Measurements from ENCODE around the gene PTPRT.

PTPRT gene

DNA sequence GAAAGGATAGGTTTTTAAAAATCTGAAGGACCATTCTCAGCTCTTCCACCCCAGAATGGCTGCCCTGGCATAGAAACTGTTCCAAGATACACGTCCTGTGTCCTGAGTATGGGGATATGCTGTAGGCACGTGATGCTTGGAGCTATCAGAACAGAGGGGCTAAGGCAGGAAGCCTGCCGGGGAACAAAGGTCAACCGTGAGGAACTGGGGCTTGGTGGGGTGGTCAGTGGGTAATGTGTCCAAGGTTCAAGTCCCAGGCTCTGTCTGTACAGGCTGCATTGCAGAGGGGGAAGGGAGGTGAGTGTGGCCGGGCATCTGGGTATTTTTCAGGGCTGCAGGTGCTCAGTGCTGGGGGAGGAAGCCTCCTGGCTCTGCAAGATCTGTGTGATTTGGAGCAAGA is 1092.0 kb downstream of the PTPRT start:
- DNase-seq = no peak

DNA sequence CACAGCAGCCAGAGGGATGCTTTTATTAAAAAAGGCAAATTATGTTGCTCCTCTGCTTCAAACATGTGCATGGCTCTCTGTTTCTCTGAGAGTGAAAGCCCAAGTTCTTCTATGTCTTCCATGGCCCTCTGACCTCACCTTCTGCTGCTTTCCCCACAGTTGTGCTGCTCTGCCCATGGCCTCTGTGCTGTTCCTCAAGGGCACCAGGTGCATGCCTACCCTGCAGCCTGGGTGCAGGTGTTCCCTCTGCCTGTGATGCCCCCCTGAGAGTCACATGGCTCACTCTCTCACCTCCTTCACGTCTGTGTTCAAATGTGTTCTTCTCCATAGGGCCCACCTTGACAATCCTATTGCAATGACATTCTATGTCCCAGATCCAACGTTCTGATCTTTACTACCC is 1094.5 kb downstream of the PTPRT start:
- DNase-seq = no peak

DNA sequence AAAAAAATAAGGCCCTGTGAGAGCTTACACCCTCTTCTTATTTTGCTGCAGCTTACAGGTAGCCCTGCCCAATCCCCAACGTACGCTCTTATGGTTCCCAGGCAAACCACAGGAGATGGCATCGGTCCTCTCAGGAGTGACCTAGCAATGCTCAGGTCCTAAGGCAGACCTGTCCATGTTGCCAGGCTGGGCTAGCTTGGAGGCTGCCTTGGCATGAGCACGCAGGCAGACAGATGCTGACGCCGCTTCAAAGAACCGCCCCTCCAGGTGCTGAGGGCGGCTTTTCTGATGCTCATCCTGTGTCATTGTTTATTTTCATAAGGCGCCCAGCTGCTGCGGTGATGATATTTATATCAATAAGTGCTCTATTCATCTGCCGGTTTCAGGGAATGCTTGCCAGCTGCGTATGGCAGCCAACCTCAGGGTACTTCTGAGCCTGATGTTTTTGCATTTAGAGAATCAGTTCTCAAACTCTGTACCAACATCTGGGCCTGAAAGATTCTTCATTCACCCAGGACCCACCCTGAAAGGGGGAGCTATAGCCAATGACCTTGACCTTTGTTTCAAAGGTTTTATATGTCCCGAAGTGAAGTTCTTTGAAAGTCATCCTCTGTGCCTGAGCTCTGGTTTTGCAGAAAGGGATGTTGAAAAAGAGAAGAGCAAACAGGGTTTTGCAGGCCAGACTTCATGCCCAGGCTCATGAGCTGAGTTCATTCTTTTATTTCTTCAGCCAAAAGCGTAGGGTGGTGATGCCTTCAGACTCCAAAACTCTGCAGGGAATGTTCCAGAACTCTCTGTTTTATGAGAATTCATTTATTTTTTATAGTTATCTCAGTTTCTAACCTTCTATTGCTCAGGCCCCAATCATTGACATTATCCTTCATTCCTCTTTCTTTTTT is 1095.9 kb downstream of the PTPRT start:
- no peak for DNase-seq

DNA sequence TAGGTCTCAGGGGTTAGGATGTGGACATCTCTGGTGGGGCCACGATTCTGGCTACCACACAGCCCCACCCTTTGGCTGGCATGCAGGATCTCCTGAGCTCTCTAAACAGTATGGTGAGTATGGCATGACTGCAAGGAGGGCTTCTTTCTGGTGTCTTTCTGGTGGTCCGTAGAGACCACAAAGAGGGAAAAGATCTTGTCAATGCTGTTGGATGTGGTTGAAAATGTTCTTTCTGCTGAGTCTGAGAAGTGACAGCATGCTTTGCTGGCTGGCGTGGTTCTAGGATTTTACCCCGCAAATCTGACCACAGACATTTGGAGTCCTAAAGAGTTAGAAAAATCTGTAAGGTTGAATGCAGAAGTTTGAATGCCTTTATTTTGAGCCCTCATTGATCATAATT is 1096.7 kb downstream of the PTPRT start:
- DNase-seq = no peak

DNA sequence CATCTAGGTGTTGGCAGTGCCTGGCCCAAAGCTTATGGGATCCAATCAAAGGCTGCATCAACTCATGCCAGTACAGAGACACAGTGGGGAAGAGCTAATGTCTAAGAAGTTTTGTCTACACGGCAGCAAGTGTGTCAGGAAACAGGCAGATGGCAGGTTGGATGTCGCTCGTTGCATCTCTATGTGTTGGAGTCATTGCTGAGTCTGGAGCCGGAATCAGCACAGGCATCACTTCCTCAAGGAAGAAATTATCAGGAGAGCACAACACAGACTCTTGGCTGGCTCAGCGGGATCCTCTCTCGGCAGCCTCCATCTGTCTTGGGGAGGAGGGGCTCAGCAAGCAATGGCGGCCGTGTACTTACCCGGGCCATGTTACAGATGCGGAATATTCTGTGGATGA is 1104.3 kb downstream of the PTPRT start:
- no peak for DNase-seq

DNA sequence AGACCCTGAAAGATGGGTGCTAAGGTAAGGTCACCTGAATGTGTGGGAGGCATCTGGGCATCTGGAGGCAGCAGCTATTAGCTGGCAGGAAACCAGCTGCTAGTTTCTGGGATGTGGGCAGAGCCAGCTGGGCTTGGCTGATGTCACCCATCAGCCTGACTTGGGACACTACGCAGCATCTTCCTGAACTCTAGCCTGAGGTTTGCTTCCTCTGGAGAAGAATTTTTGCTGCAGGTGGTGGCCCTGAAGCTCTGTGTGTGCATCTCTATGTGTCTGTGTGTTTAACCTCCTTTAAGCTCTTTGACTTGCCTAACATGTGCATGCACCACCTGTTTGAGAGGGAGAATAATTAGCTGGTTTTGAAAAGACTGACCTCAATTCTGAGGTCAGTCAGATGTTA is 1106.4 kb downstream of the PTPRT start:
- no peak for DNase-seq

DNA sequence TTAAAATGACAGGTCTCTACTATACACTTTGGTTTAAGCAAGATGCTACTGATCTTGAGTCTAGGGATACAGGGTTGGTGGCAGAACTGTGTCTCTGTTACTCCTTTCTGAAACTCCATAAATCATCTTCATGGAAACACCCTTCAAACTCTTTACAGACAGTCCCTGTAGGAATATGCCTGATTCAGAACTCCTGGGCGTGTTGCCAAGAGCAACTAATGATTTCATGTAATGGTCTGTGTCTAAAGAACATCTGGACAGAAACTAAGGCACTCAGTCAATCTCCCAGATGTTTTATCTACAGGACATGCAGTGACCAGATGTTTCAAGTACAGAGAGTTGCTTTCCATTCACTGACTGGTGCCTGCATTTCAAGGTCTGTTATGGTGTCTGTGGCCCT is 1107.1 kb downstream of the PTPRT start:
- DNase-seq = no peak

DNA sequence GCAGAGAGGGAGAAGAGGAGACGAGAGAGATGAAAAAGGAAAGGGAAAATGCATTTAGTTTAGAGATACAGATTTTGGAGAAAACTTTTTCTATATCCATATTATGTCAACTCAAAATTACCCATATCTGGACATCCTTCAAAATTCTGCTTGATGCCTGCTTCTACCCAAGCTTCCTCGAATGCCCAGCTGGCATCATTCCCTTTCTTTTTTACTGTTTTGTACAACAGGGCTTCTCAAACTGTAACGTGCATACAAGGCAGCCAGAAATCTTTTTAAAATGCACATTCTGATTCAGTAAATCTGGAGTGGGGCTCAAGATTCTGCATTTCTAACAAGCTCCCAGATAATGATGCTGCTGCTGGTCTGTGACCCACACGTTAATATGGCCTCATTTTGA is 1108.8 kb downstream of the PTPRT start:
- no peak for DNase-seq

DNA sequence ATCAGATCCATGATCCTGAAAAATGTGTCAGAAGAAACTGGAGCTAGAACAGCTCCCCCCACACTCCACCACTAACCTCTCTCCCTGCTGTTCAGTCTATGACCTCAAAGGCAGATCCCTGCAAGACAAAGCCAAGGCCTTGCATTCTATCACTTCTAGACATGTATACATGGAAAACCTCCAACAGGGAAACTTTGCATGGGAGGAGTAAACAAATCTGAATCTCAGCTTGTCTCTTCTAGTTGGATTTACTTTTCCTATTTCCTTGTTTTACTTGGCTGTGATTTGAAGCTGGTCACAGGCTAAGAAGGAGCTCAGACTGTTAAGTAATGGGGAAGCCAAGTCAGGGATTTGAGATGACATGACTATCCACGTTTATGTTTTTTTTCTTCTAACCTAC is 1114.8 kb downstream of the PTPRT start:
- no peak for DNase-seq

DNA sequence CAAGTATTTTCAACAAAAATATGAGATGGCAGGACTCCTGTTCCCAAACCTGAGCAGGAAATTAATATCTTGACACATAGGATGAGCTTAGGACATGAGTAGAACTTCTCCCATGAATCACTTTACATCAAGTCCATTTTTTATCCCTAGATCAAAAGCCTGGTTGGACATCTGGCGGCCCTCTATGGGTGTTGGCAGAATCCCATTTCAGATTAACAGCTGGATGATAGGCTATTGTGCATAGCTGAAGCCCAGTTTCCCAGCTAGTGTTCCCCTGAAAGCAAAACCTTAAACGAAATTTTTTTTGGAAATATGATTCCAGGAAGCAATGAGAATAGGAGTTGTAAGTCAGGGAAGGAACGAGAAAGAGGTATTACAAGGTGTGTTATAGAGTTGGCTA is 1122.1 kb downstream of the PTPRT start:
- no peak for DNase-seq

DNA sequence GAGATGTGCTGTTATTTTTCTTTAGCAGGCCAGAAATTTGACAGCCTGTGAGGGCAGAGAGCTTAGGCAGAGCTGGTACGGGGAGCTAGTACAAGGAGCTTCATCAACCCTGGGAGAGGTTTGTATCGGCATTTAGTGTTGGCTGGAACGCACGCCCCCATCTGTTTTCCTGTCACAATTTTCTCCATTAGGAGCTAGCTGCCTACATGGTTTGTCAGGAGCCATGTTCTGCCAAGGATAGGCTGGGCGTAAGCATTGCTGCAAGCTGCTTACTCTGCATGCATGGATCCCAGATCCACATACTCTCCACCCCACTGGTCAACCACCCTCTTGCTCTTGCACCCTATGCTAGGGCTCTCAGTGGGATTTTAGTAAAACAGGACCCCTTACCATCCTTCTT is 1122.5 kb downstream of the PTPRT start:
- no peak for DNase-seq

DNA sequence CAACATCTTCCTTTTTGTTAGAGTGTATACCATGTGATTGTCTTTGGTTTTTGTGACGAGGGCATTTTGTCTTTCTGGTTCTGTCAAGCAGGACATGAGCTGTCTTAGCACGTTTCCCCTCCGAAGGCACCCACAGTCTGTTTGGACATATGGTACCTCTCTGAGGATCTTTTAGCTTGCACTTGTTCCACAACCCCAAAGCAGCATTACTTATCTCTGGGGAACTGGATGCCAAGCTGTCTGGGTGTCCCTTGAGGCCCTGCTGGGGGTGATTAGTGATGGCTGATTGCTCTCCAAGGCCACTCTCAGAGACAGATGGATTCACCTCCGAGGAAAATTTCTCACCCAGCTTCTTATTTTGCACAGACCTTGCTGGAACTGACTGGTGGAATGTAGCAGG is 1126.6 kb downstream of the PTPRT start:
- DNase-seq = no peak

DNA sequence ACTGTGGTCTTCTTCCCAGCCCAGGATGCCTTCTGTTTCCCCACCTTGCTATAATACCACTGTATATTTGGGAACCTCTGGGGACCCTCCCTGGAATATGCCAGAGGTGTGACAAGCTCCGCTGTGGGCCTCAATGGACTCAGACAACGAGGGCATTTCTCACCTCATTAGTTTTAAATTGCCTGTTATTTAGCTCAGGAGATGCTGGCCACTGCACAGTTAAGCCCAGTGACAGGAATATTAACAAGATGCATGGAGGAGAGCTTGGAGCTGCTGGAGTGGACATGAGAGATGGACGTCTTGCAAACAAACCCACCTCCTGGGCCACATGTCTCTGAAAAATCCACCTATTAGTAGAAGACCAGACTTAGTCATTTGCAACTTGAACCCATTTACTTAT is 1136.4 kb downstream of the PTPRT start:
- no peak for DNase-seq

DNA sequence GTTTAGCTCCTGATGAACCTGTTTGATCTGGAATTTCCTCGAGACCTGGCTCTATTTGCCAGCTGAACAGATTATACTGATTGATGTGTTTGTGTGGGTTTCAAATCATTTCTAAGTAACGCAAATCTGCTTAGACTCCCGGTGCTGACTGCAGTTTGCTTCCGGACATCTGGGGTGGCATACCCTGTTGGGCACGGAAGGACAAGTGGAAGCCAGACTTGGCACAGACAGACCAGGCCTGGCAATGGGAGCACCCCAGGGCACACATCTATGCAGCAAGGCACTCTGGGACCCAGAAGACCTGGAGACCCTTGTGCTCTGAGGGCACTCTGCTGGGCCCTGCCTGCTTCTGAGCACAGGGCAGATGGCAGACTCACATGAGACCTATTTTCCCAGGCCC is 1137.8 kb downstream of the PTPRT start:
- DNase-seq = no peak

DNA sequence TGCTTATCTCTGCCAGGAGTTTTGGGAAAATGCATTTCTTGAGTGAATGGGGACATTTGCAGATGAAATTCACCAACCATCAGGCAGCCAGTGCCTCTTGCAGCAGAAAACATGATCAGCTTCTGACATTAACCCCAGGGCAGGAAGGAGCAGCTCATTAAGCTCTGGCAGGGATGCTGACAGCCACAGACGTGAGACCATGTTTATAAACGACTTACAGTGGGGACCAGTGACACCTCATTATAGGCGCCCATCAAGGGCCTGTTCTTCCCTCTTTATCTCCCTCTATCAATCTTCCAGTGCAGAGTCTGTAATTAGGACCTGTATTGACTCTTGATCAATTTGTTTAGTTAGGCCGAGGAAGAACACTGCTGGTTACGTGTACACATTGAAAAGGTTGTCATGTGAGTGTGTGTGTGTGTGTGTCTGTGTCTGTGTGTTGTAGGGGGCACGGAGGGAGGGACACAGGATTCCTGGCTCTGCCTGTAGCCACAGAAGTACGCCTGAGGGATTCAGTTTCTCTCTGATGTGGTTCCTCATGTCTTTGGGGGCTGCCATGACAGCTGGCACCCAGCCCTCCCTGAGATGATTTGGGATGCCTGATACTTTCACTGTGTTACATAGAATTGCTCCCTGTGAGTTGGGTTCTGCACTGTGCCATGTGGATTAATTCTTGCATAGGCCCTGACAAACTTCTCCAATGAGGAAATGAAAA is 1143.2 kb downstream of the PTPRT start:
- DNase-seq = no peak

DNA sequence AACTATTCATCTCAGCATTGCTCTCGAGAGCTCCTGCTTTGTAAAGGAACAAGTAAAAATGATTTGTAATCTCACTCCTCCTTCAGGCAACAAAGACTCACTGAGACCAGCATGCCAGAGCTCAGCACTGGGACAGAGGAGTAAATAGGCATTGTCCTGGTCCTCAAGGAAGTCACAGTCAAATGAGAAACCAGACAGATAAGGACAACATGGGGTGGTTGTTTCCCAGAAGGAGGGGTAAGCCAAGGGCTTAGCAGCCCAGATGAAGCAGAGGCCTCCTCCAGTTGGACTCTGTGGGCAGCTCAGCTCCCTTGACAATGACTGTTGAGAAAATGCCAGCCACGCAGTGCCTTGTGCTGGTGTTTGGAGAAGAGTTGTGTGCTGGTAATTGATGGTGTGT is 1145.8 kb downstream of the PTPRT start:
- DNase-seq = no peak

DNA sequence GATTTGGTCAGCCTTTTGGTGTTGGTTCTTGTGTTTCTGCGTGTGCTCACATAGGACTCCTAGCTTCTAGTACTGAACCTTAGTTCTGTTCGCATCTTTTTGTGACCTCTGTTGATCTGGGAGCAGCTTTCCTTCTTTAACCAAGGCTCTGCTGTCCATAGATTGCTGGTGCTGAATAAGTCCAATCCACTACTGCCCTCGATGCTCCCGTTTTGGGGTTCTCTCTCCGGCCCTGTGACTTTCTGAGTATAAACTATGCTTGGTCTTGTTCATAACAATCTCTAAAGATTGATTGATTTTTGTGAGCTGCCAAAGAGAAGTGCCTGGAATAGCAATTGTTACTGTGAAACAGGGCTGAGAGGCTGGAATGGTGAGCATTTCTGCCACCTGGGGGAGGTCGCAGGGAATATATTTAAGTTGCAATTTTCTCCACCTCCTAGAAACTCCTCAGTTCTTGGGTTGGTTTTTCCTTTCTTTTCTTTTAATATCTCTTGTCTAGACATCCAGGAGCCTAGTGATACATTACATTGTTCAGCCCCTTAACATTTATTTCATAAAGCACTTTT is 1148.6 kb downstream of the PTPRT start:
- no peak for DNase-seq

DNA sequence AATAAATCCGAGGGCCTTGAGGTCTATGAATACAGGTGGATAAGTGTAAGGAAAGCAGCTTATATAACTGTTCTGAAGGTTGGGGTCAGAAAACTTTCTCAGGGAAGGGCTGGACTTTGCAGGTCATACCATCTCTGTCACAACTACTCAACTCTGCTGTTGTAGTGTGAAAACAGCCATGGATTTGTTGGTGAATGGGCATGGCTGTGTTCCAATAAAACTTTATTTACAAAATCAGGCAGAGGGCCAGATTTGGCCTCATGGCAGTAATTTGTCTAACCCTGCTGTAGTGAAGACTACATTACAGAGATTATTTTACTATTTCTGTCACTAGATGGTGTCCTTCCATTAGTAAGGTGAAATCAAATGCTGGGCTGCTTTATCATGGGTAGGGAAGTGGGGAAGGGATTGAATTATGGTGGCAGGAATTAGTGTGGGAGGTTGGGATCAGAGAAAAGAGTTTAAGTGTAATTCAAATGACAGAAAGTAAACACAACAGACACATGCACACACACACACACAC is 1161.9 kb downstream of the PTPRT start:
- no peak for DNase-seq

DNA sequence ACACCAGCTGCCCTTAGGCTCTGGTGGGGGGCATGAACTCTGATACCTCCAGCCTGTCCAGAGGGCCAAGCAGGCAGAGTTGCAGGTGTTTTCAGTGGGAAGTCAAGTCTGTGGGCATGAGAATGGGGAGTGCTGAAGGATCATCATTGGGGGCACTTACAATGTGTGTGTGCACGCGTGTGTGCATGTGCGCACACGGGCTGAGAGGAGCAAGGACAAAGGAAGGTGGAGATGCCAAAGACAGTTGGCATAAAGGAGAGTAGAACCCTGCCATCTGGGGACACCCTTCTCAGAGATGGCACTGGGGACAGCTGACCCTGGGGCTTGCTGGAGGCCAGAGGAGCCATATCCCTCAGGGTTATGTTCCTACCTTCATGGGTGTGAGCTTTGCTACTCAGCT is 1163.1 kb downstream of the PTPRT start:
- no peak for DNase-seq

DNA sequence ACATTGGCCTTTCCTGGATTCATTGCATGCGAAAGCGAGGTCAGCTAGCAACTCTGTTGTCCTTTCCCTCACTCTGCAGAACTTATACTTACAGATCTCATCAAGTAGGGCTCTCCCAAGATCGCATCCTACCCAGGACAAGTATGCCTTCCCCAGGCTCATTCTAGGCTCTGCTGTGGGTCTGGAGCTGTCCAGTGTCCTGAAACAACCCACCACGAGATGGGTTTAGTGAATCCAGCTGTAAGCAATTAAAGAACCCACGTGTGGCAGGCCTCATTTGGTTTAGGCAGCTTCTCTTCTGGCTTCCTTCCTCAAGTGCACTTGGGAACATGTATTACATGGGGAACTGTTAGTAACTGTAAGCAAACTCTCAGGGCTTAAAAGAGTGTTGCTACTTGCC is 1165.1 kb downstream of the PTPRT start:
- no peak for DNase-seq
